ENCODE measurements around the gene GSDMA.

The GSDMA gene

DNA sequence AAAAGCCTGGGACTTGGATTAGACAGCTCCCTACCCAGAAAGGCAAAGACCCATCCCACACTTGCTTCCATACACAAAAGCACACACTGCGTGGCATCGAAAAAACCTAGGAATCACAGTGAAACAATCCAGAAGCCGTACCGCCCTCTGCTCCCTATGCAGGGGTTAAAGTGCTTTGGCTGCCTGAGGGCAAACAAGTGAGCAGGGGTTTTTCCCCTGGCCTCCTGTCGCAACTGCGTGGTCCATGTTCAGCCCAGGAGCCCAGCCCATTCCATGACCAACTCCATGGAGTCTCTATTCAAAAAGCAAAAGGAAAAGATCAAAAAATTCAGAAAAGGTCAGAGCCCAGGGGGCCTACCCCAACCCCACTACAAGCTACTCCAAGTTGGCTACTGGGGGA is 40.8 kb upstream of the GSDMA start:
- no peak overlapping the region for H3K9ac ChIP-seq (ENCODE audit: low read length)

DNA sequence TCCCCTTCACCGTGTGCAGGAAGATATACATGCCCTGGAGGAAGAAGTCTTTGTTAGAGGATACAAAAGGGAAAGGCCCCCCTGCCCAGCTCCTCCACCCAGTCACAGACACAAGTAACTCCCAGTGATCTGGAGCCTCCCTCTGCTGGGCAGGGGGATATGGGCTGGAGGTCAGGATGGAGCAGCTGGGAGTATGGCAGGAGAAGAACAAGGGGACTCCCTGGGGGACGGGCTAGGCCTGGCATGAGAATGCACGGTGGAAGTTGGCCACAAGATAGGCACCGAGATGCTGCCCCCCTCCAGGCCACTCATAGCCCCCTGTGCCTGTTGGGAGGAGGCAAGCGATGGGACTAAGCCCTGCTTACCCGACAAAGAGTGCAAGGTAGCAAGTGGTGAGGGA is 39.6 kb upstream of the GSDMA start:
- no peak overlapping the region for H2AFZ ChIP-seq (ENCODE audit: low read depth, low read length)
- no peak overlapping the region for H3K9ac ChIP-seq (ENCODE audit: low read length)
- H3K4me1 ChIP-seq (ENCODE audit: low read length), result peaks cover 39% of the 10 kb centered on the region
- H3K27ac ChIP-seq (ENCODE audit: low read length), result no peak overlapping the region
- H3K36me3 ChIP-seq (replicated peaks; ENCODE audit: low read depth, low read length), result peaks cover 27% of the 10 kb centered on the region
- H3K4me2 ChIP-seq (ENCODE audit: low read length), result no peak overlapping the region
- H4K20me1 ChIP-seq (ENCODE audit: insufficient read depth, low read length), result peaks cover 19% of the 10 kb centered on the region; the same call in 1 of the 2 replicates
- H3K79me2 ChIP-seq (ENCODE audit: low read length), result peaks cover 29% of the 10 kb centered on the region
- TF ChIP-seq, protein P1, sequence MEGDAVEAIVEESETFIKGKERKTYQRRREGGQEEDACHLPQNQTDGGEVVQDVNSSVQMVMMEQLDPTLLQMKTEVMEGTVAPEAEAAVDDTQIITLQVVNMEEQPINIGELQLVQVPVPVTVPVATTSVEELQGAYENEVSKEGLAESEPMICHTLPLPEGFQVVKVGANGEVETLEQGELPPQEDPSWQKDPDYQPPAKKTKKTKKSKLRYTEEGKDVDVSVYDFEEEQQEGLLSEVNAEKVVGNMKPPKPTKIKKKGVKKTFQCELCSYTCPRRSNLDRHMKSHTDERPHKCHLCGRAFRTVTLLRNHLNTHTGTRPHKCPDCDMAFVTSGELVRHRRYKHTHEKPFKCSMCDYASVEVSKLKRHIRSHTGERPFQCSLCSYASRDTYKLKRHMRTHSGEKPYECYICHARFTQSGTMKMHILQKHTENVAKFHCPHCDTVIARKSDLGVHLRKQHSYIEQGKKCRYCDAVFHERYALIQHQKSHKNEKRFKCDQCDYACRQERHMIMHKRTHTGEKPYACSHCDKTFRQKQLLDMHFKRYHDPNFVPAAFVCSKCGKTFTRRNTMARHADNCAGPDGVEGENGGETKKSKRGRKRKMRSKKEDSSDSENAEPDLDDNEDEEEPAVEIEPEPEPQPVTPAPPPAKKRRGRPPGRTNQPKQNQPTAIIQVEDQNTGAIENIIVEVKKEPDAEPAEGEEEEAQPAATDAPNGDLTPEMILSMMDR (IDR thresholded peaks at IDR 0.05; ENCODE audit: low read depth, low read length), result no peak
- TF ChIP-seq EZH2phosphoT487 (IDR thresholded peaks at IDR 0.05; ENCODE audit: low read depth), result no peak
- no peaks in the 10 kb centered on the region for H3K9me3 ChIP-seq (ENCODE audit: insufficient read depth, low read length)
- H3K27me3 ChIP-seq (ENCODE audit: low read depth, low read length), result no peaks in the 10 kb centered on the region
- H3K4me3 ChIP-seq (ENCODE audit: low read length), result no peak overlapping the region

More for the DNA sequence above, 40.8 kb upstream of the GSDMA start:
- TF ChIP-seq EZH2phosphoT487 (IDR thresholded peaks at IDR 0.05; ENCODE audit: low read depth), result no peak
- TF ChIP-seq, protein P1 (IDR thresholded peaks at IDR 0.05; ENCODE audit: low read depth, low read length), result no peak
- Histone ChIP-seq H3K9me3 (ENCODE audit: insufficient read depth, low read length) (no peaks in the 10 kb centered on the region), H3K36me3 (replicated peaks; ENCODE audit: low read depth, low read length) (peaks cover 29% of the 10 kb centered on the region), H2AFZ (ENCODE audit: low read depth, low read length) (no peak overlapping the region), H3K27me3 (ENCODE audit: low read depth, low read length) (no peaks in the 10 kb centered on the region), H4K20me1 (ENCODE audit: insufficient read depth, low read length) (peaks cover 19% of the 10 kb centered on the region; the same call in 1 of the 2 replicates), H3K27ac (ENCODE audit: low read length) (no peak overlapping the region; the same call in 1 of the 2 replicates), H3K4me1 (ENCODE audit: low read length) (peaks cover 40% of the 10 kb centered on the region), H3K4me3 (ENCODE audit: low read length) (no peak overlapping the region), H3K79me2 (ENCODE audit: low read length) (peaks cover 26% of the 10 kb centered on the region), H3K4me2 (ENCODE audit: low read length) (no peak overlapping the region)

DNA sequence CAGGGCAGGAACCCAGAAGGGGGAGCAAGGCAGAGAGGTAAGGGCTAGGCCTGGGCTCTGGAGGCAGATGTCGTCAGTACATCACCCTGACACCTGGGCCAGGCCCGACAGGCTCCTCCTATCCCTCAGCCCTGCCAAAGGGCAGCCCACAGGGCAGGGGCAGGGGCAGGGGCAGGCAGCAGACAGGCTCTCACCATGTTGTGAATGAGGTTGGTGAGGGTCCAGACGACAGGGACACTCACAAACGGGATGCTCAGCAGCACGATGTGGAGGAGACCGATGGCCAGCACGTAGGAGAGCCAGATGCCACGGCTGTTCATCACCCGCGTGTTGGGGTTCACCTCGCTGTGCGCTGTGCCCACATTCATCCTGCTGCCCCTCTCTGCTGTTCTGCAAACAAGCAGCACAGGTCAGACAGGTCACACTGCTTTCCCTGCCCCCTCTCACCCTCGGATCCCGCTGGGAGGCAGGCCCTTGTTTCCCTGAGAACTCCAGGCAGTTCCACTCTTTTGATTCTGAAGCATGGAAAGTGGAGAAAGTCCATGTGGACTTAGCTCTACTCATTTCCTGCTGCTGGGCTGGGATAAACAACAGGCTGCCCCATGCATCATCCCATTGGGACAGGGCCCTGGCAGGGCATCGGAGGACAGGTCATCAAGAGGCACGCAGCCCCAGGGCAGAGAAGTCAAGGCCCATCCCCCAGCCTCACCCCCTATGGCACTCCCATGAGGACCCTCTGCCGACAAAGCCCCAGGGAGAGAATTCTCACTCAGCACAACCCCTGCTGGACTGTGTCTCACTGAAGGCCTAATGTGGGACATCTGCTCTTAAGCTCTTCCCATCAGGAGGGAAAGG is 38.7 kb upstream of the GSDMA start:
- no peak overlapping the region for H3K27ac ChIP-seq (ENCODE audit: low read length)
- H3K4me2 ChIP-seq (ENCODE audit: low read length), result no peak overlapping the region
- H3K9me3 ChIP-seq (ENCODE audit: insufficient read depth, low read length), result no peaks in the 10 kb centered on the region
- H3K4me3 ChIP-seq (ENCODE audit: low read length), result no peak overlapping the region
- H3K36me3 ChIP-seq (replicated peaks; ENCODE audit: low read depth, low read length), result peaks cover 24% of the 10 kb centered on the region
- peaks cover 29% of the 10 kb centered on the region for H3K79me2 ChIP-seq (ENCODE audit: low read length)
- no peak overlapping the region for H3K9ac ChIP-seq (ENCODE audit: low read length)
- TF ChIP-seq, protein P1 (IDR thresholded peaks at IDR 0.05; ENCODE audit: low read depth, low read length), result peak; percentile 36
- TF ChIP-seq EZH2phosphoT487 (IDR thresholded peaks at IDR 0.05; ENCODE audit: low read depth), result no peak
- H4K20me1 ChIP-seq (ENCODE audit: insufficient read depth, low read length), result peaks cover 19% of the 10 kb centered on the region; the same call in 1 of the 2 replicates
- no peaks in the 10 kb centered on the region for H3K27me3 ChIP-seq (ENCODE audit: low read depth, low read length)
- no peak overlapping the region for H2AFZ ChIP-seq (ENCODE audit: low read depth, low read length)
- peaks cover 47% of the 10 kb centered on the region for H3K4me1 ChIP-seq (ENCODE audit: low read length)

DNA sequence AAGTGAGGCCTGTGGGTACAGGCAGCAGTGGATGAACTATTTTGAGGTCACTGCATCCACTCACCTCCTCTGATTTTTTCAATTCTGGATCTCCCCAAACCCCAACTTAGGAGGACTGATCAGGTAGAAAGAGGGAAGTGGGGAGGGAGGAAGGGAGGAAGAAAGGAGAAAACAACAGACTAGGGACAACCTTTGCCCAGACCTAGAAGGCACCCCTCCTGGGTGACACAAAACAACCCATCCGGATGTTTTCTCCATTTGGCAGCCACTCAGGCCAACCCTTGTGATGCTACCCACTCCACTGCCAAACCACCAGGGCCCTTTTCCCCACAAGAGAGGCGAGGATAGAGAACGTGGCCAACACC is 38.1 kb upstream of the GSDMA start:
- H3K4me2 ChIP-seq (ENCODE audit: low read length), result no peak overlapping the region
- no peak overlapping the region for H2AFZ ChIP-seq (ENCODE audit: low read depth, low read length)
- H3K79me2 ChIP-seq (ENCODE audit: low read length), result peaks cover 29% of the 10 kb centered on the region
- no peaks in the 10 kb centered on the region for H3K9me3 ChIP-seq (ENCODE audit: insufficient read depth, low read length)
- H3K4me1 ChIP-seq (ENCODE audit: low read length), result peaks cover 53% of the 10 kb centered on the region
- no peak overlapping the region for H3K27ac ChIP-seq (ENCODE audit: low read length)
- H3K4me3 ChIP-seq (ENCODE audit: low read length), result no peak overlapping the region
- H4K20me1 ChIP-seq (ENCODE audit: insufficient read depth, low read length), result peaks cover 19% of the 10 kb centered on the region; the same call in 1 of the 2 replicates
- TF ChIP-seq EZH2phosphoT487 (IDR thresholded peaks at IDR 0.05; ENCODE audit: low read depth), result no peak
- TF ChIP-seq, protein P1 (IDR thresholded peaks at IDR 0.05; ENCODE audit: low read depth, low read length), result no peak
- no peak overlapping the region for H3K9ac ChIP-seq (ENCODE audit: low read length)
- no peaks in the 10 kb centered on the region for H3K27me3 ChIP-seq (ENCODE audit: low read depth, low read length)
- peaks cover 21% of the 10 kb centered on the region for H3K36me3 ChIP-seq (replicated peaks; ENCODE audit: low read depth, low read length)
